Measurements from ENCODE around the gene ANKRD6.

DNA sequence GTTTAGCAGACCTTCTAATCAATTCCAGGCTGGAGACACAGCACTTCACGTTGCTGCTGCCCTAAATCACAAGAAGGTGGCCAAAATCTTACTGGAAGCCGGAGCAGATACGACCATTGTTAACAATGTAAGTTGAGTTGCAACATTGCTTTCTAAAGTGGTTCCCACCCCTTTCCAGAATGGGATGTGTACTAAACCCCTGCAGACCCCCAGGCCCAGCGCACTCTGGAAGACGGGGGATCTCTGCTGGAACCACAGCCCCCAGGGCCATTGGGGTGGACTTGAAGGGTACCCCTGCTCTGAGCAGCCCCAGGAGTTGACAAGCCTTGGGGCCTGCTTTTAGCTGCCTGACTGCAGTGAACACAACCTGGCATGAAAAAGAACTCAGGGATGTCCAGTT lies 183.6 kb downstream of the ANKRD6 start:
- TF ChIP-seq, protein P1, sequence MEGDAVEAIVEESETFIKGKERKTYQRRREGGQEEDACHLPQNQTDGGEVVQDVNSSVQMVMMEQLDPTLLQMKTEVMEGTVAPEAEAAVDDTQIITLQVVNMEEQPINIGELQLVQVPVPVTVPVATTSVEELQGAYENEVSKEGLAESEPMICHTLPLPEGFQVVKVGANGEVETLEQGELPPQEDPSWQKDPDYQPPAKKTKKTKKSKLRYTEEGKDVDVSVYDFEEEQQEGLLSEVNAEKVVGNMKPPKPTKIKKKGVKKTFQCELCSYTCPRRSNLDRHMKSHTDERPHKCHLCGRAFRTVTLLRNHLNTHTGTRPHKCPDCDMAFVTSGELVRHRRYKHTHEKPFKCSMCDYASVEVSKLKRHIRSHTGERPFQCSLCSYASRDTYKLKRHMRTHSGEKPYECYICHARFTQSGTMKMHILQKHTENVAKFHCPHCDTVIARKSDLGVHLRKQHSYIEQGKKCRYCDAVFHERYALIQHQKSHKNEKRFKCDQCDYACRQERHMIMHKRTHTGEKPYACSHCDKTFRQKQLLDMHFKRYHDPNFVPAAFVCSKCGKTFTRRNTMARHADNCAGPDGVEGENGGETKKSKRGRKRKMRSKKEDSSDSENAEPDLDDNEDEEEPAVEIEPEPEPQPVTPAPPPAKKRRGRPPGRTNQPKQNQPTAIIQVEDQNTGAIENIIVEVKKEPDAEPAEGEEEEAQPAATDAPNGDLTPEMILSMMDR (IDR thresholded peaks at IDR 0.05) = no peak
- no peak for TF ChIP-seq POLR2A (IDR thresholded peaks at IDR 0.05)
